HG02938 (cell line): ENCODE measurements around the gene ABCA3.
"Not testable (repeated sequence)": the region's sequence is repeated elsewhere in the genome, so short reads cannot be mapped to it uniquely, and the experiment has no call there.

Experiments used
- ATAC-seq: cut with Tn5 transposase; IDR thresholded peaks from one replicate; pipeline ENCODE4 v1.9.1; 2021; ENCODE audit warnings: mild to moderate bottlenecking, moderate library complexity; ENCODE audit not compliant: unreplicated experiment

ABCA3 gene

DNA sequence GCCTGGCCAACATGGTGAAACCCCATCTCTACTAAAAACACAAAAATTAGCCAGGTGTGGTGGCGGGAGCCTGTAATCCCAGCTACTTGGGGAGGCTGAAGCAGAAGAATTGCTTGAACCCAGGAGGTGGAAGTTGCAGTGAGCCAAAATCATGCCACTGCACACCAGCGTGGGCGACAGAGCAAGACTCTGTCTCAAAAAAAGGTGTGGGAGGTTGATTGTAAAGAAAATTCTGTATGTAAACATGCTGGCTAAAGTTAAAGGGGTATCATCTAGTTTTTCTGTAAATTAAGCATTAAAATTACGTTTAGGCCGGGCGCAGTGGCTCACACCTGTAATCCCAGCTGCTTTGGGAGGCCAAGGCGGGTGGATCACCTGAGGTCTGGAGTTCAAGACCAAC lies 82.0 kb downstream of the ABCA3 start:
- not testable (repeated sequence) for ATAC-seq

DNA sequence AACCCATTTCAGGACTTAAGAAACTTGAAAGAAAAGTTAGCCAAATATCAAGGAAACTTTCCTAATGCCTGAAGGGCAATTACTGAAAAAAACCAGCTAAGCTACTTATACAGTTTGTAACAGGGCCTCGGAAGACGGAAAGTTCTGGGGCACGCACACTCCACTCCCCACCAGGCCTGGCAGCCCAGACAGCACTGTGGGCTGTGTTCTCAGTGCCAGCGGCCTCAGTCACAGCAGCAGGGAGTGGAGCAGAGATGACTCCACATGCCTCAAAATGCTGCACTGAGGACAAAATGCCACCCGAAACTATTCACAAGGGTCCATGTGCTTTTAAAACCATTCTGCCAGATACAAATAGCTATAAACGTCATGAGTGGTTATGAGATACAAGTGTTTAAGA lies 82.8 kb downstream of the ABCA3 start:
- no peak for ATAC-seq

DNA sequence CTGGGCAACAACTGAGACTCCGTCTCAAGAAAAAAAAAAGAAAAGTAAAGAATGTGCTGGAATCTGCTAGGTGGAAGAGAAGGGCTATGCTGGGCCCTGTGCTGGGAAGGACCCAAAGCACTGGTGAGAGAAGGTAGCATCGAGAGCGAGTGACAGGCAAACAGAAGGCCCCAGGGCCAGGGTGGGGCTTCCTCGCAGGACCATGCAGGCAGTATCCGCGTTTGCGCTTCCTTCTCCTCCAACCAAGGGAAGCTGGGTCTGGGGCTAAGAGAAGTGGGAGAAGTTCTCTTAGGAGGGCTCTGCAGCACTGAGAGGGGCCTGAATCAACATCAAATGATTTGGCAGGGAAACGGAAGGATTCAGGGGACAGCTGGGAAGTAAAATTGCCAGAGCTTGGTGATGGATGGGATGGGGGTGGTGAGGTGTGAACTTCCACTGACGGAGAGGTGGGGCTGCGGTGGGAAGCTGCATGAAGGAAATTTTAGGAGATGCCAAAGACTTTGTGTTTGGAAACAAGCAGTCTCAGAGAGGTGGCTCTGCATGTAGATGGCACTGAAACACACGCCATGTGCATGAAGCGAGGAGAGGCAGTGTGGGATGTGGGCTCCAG lies 83.9 kb downstream of the ABCA3 start:
- no peak for ATAC-seq

DNA sequence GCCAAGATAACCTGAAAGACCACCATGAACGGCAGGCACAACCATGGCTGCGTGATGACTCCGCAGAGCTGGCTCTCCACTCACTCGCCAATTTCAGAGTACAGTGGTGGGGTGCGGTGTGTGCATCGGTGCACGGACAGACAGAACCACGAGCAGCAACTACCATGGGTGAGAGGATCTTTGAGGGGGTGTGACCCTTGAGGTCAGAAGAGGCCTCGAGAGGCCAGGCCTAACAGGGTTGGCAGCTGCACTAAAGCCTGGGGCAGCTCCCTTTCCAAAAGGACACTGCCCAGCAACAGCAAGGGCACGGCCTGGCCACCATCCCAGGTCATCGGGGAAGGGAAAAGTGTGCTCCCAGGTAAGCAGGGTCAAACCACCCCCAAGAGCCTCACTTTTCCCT lies 87.2 kb downstream of the ABCA3 start:
- ATAC-seq = no peak

DNA sequence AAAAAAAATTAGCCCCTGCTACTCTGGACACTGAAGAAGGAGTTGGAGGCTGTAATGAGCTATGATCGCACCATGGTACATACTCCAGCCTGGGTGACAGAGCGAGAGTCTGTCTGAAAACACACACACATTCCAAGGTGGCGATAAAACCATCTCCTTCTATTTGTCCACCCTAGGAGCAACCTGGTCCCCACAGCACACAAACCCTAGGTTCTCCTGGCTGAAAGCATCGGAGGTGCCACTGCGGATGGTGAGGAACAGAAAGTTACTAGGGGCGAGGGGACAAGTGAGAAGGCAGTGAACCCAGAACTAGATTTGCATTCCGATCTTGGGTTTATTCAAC lies 87.8 kb downstream of the ABCA3 start:
- no peak for ATAC-seq

DNA sequence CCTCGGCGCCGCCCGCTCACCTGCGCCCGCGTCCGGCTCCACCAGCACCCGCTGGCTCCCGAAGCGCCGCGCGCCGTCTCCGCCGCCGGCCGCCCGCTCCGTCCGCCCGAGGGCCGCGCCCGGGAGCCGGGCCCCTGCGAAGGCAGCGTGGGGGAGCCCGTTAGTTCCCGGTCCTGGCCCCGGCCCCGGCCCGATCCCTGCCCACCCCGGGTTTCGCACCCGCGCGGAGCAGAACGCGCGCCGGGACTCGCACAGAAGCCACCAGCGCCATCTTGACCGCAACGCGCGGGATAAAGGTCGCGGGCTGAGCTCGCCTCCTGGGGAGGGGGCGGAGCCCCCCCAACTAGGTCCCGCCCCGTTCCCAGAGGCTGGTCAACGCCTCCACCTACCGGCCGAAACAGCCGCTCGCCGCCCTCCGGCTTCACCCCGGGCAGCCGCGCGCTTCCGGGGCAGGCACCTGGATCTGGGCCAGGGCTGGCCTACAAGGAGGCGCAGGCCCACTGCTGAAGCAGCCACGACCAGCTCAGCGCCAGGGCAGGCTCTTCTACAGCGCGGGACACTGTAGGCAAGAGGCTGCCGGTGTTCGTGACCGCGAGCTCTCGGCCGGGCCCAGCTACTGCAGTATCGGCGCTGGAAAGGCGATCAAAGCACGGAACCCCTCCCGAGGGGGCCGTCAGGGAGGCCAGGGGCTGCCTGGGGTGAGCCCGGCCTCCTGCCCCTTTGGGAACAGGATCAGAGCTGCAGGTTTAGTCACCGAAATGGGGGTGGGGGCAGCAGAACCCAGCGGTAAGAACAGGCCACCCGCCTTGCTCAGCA lies 89.0 kb downstream of the ABCA3 start, which contains the start of gene ECI1:
Gene ECI1 (minus strand): TSS at position 292 of the 816 bp plus-strand sequence. CDS start 21 bp downstream, at position 271.
- peak; percentile 82 for ATAC-seq

DNA sequence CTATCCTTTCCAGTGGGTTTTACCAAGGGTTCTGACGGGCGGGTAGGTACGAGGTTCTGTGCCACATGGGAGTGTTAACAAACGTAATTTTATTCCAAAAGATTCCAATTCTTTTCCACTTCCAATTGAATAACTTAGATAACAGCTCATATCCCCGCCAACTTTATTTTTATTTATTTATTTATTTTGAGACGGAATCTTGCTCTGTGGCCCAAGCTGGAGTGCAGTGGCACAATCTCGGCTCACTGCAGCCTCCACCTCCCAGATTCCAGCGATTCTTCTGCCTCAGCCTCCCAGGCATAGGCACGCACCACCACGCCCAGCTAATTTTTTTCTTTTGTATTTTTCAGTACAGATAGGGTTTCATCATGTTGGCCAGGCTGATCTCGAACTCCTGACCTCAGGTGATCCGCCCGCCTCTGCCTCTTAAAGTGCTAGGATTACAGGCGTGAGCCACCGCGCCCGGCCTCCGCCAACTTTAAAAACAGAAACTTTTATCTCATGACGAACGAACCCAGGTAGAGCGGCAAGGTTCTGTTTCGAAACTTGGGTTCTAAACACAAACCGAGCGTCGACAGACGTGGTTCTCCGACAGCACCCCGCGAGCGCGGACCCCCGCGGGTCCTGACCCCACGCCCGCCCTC lies 89.8 kb downstream of the ABCA3 start:
- ATAC-seq = peak; percentile 2

DNA sequence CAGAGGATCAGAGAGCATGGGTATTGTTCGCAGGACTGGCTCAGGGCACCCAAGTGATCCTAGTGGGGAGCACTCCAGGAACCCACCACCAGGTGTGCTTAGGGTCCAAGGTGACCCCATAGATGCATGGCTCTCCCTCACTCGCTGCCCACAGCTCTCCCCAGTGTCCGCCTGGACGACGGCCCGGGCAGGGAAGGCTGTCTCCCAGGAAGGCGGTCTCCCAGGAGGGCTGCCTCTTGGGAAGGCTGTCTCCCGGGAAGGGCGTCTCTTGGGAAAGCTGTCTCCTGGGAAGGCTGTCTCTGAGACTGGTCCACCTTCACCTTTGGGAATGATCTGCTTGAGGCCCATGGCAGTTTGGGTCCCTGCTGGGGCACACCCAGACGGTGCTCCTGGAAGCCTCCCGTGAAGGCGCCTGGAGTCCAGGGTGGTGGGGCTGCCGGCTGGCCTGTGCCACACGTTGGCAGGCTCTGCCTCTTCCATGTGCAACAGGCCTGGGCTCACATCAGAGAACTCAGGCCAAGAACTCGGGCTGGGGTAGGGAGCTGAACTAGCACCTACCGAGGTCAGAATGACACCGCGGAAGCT lies 94.1 kb downstream of the ABCA3 start:
- no peak for ATAC-seq

DNA sequence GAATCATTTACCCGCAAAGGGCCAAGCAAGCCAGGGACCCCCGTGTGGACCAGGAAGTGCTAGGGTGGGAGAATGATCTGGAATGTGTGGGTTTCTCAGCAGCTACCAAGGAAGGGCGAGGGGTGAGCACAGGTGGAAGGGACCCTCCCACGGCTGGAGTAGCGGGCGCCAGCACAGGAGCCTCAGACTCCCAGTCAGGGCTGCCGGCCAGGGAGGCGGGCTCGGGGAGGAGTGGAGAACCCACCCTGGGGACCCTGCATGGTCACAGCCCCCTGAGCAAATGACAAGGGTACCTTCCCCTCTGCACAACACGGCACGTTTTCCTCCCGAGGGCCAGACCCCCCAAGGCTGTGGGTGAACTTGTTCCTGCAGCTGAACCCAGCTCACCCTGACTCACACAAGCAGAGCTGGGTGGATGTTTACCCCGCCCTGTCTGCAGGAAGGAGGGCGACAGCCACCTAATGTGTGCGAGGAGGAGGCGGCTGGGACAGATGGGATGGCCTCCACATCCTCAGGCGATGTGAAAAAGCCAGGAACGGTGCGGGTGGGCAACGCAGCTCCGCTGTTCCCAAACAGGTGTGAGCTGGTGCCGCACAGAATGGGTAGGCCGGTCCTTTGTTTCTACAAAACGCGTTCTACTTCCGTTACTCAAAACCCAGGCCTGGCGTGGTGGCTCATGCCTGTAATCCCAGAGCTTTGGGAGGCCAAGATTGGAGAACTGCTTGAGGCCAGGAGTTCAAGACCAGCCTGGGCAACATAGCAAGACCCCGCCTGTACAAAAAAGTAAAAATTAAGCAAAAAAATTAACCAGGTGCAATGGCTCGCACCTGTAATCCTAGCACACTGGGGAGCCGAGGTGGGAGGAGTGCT lies 95.4 kb downstream of the ABCA3 start:
- no peak for ATAC-seq

DNA sequence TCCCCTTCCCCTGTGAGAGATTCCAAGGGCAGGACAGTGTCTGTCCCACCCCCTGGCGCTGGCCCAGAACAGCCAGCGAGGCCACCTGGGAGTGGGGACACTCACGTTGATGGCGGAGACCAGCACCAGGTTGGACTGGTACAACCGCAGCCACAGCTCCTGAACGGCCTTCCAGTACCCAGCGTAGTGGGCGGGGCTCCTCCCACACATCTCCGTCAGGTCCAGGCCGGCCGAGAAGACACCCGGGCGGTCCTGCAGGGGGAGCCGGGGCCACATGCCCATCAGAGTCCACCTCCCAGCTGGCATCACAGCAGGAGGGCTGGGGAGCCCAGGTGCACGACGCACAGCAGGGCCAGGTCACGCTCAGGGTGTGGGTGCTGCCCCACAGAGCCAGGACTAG lies 96.2 kb downstream of the ABCA3 start:
- ATAC-seq = no peak

DNA sequence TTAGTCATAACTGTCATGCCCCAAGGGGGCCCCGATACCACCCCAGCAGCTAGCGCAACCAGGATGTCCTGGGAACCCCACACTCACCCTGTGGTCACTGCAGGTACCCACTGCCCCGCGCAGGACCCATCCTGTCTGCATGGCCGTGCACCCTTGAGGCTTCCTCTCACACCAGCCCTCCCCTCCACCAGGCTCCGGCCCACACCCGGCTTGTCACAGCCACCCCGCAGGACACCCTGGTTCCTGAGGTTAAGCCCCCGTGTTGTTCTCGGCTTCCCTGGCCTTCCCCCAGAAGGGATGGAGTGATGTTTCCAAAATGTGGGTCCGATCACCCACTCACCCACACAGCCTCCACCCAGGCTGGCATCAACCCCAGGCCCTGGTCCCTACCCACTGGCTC lies 96.7 kb downstream of the ABCA3 start:
- no peak for ATAC-seq

DNA sequence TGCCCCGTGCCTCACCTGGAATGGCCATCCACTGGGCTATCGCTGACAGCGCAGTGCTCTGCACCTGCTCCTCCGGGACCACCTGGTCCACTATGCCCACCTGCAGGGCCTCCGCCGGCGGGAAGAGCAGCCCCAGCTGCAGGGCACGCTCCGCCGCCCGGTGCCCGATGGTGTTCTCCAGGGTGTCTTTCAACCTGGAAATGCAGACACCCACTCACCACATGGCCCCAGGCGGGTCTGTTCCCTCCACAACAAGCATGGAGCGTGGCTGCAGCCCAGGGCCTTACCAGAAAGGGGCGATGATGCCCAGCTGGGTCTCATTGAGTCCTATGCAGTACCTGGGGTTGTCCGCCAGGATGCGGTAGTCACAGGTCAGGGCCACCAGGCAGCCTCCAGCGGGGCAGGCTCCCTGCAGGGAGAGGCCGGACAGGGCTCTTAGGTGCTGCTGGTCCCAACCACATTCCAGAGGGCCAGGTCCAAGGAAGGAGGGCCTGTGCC lies 97.4 kb downstream of the ABCA3 start:
- no peak for ATAC-seq

DNA sequence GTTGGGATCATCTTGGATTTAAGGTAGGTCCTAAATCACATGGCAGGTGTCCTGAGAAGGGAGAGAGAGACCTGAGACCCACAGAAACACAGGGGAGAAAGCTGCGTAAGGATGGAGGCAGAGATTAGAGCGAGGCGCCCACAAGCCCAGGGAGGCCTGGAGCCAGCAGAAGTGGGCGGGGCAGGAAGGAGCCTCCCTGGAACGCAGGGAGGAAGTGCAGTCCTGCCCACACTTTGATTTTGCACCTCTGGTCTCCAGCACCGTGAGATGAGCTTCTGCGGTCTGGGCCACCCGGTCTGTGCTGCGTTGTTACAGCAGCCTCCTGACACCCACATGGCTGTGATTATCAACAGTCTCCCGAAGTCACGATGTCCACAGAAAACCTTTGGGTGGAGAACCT lies 97.9 kb downstream of the ABCA3 start:
- ATAC-seq = no peak

DNA sequence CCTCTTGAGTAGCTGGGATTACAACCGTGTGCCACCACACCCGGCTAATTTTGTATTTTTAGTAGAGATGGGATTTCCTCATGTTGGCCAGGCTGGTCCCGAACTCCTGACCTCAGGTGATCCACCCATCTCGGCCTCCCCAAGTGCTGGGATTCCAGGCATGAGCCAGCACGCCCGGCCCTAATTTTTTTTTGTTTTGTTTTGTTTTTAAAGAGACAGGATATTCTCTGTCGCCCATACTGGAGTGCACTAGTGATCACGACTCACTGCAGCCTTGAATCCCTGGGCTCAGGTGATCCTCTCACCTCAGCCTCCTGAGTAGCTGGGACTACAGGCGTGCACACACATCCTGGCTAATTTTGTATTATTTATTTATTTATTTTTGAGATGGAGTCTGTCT lies 100.2 kb downstream of the ABCA3 start:
- ATAC-seq = not testable (repeated sequence)

DNA sequence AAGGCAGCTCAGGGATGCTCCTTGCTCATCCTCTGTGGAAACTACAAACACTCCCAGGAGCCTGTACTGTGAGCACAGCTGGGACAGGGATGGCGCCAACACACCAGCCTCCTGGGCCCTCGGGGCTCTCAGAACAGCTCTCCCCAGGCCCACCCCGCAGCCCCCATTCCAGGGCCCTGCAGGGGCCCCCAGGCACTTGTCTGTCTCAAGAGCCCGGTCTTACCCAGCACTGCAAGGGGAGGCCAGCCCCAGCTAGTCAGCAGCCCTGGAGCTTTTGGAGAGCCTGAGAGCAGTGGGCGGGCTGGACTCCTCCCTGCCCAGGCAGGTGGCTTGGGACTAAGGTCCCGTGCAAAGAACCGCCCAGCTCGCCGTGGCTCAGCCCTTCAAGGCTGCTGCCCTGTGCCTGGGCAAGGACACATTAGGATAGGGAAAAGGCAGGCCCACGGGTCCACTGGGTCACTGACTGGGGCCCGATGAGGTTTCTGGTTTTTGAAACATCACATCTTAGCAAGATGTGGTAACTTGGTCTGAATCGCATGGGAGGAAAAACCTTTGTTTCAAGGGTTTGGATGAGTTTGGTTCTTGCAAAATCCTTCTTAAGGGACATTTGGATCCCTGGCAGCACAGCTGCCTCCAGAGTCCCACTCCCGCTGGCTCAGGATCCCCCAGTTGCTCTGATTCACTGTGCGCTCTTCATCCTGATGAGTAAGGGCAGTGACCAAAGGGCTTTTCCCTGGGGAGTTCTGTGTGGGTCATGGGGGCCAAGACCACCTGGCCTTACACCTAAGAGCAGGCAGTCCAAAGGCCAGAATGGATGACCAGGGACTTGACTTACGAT lies 101.5 kb downstream of the ABCA3 start:
- ATAC-seq = no peak

DNA sequence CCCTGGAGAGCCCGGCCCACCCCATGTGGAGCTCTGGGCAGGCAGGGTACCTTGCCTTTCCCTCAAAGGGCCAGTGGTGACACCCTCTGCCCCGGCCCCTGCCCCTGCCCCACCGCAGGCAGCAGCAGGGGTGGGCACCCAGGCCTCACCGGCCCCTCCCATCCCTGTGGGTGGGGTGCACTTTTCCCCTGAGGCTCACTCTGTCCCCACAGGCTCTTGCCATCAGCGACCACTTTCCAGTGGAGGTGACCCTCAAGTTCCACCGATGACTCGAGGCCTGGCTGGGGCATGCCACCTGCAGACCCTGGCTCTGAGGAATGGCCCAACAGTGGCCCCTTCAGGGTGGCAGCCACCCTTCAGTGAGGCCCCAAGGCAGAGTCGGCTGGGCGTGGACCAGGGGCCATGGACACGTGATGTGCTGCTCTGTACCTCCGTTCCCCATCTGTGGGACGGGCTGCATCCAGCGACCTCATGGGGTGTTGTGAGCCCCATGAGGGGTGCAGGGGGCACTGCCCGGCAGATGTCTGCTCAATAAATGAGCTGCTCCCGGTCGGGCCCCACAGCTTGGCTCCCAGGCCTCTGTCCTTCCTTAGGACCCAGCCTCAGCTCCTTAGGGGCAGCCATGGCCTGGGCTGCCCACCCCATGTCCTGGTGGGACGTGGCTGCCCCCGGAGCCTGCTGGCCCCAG lies 102.2 kb downstream of the ABCA3 start:
- no peak for ATAC-seq

DNA sequence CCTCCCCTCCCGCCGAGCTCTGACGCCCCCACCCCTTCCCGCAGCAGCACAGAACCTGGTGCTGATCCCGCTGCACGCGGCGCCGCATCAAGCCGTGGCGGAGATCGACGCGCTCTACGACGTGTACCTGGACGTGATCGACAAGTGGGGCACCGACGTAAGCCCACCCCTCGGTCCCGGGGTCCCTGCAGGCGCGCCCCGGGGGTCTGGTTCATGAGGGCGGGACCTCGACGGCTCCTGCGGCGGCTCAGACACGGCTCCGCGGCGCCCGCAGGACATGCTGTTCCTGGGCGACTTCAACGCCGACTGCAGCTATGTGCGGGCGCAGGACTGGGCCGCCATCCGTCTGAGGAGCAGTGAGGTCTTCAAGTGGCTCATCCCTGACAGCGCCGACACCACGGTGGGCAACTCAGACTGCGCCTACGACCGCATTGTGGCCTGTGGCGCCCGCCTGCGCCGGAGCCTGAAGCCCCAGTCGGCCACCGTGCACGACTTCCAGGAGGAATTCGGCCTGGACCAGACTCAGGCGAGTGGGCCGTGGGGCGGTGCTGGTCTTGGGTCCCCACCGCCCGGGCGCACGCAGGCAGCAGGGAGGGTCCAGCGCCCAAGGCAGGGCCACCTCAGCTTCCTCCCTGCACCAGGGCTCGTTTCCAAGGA lies 102.9 kb downstream of the ABCA3 start:
- ATAC-seq = no peak

DNA sequence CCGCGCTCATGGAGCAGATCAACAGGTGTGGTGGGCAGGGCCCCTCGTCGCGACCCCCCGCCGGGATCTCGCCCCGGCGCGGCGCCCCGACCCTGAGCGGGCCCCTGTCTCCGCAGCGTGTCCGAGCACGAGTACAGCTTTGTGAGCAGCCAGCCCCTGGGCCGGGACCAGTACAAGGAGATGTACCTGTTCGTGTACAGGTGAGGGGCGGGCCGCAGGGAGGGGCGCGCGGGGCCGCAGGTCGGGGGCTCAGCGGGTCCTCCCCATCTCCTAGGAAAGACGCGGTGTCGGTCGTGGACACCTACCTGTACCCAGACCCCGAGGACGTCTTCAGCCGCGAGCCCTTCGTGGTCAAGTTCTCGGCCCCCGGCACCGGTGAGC lies 103.4 kb downstream of the ABCA3 start:
- no peak for ATAC-seq
